Body of pancreas (tissue), 4 donors: Measurements from ENCODE around the gene NMT1.

Source experiments
- CTCF ChIP-seq, 7 experiments: fragments of 450-650 bp in 4 of 7; fragments of 200-600 bp in 3 of 7; sonication (generic) in 3 of 7; IDR thresholded peaks; one replicate each; pipeline ENCODE4 v1.5.1; 2016 to 2019; ENCODE audit warnings: antibody characterized with exemption in 7 of 7
- POLR2A ChIP-seq, 3 donors: fragments of 450-650 bp; IDR thresholded peaks; one replicate each; pipeline ENCODE4 v1.6.1; 2016; ENCODE audit warnings: antibody characterized with exemption in 3 of 3, mild to moderate bottlenecking in 2 of 3

- TF ChIP-seq CTCF (IDR thresholded peaks at IDR 0.05) (no peak), POLR2A (IDR thresholded peaks at IDR 0.05) (no peak)
These were observed 59.4 kb downstream of the NMT1 start for GRCh38 chr17:45120558-45120957.
